HG02852 (cell line): ENCODE measurements around the gene GOLGA3.
"Not testable (repeated sequence)": the region's sequence is repeated elsewhere in the genome, so short reads cannot be mapped to it uniquely, and the experiment has no call there.

ENCODE experiments used
- ATAC-seq: cut with Tn5 transposase; IDR thresholded peaks from one replicate; pipeline ENCODE4 v1.9.1; 2021; ENCODE audit warnings: mild to moderate bottlenecking, moderate library complexity; ENCODE audit not compliant: unreplicated experiment

Gene GOLGA3

GRCh38 chr12:132818562-132818961 lies 10.1 kb downstream of the GOLGA3 start:
- no peak for ATAC-seq

GRCh38 chr12:132814232-132814631 lies 14.4 kb downstream of the GOLGA3 start:
- ATAC-seq: no peak

GRCh38 chr12:132813443-132813842 lies 15.2 kb downstream of the GOLGA3 start:
- no peak for ATAC-seq

- ATAC-seq: no peak
These were observed 15.9 kb downstream of the GOLGA3 start for GRCh38 chr12:132812631-132813305.

GRCh38 chr12:132809391-132809790 lies 19.3 kb downstream of the GOLGA3 start:
- ATAC-seq: not testable (repeated sequence)

GRCh38 chr12:132807295-132808092 lies 21.2 kb downstream of the GOLGA3 start:
- ATAC-seq: no peak

- no peak for ATAC-seq
These were observed 21.8 kb downstream of the GOLGA3 start for GRCh38 chr12:132806857-132807256.

GRCh38 chr12:132804426-132804861 lies 24.2 kb downstream of the GOLGA3 start:
- ATAC-seq: no peak

- no peak for ATAC-seq
These were observed 24.8 kb downstream of the GOLGA3 start for GRCh38 chr12:132803888-132804287.

GRCh38 chr12:132803125-132803524 lies 25.5 kb downstream of the GOLGA3 start:
- ATAC-seq: no peak

GRCh38 chr12:132801741-132802140 lies 26.9 kb downstream of the GOLGA3 start:
- no peak for ATAC-seq

- ATAC-seq: no peak
These were observed 29.8 kb downstream of the GOLGA3 start for GRCh38 chr12:132798836-132799235.

- no peak for ATAC-seq
These were observed 30.7 kb downstream of the GOLGA3 start for GRCh38 chr12:132797820-132798570.

GRCh38 chr12:132795847-132796246 lies 32.8 kb downstream of the GOLGA3 start:
- ATAC-seq: no peak

- ATAC-seq: not testable (repeated sequence)
These were observed 36.7 kb downstream of the GOLGA3 start for GRCh38 chr12:132791940-132792339.

- no peak for ATAC-seq
These were observed 39.6 kb downstream of the GOLGA3 start for GRCh38 chr12:132789099-132789471.

GRCh38 chr12:132788375-132789098 lies 40.1 kb downstream of the GOLGA3 start:
- ATAC-seq: no peak

- no peak for ATAC-seq
These were observed 40.8 kb downstream of the GOLGA3 start for GRCh38 chr12:132787877-132788276.

GRCh38 chr12:132786192-132786591 lies 42.5 kb downstream of the GOLGA3 start:
- no peak for ATAC-seq

- no peak for ATAC-seq
These were observed 44.1 kb downstream of the GOLGA3 start for GRCh38 chr12:132784580-132784979.
